Esophagus muscularis mucosa (tissue), 4 donors: ENCODE data around the gene TPRN. TPM values are rescaled to one million over a fixed set of nuclear protein-coding genes. Genes with fewer than 3 reads are reported as not detected.

Experiments used
- DNase-seq: peaks from one replicate; pipeline ENCODE4 v3.0.0-alpha.2; 2017; ENCODE audit errors: extremely low spot score
- H3K27ac ChIP-seq, 4 donors: fragments of 200-600 bp; sonication (generic); replicated peaks in 1 of 4; 1 replicate in 3 of 4; 2 replicates in 1 of 4; pipeline ENCODE4 v1.5.1; 2016 to 2019; ENCODE audit warnings: mild to moderate bottlenecking in 1 of 4
- H3K27me3 ChIP-seq, 4 donors: fragments of 200-600 bp; sonication (generic); one replicate each; pipeline versions ENCODE4 v1.5.1 to v1.6.0; 2016 to 2019
- H3K36me3 ChIP-seq, 4 donors: fragments of 200-600 bp; sonication (generic); one replicate each; pipeline ENCODE4 v1.5.1; 2016 to 2019
- H3K4me1 ChIP-seq, 4 donors: fragments of 200-600 bp; sonication (generic); one replicate each; pipeline ENCODE4 v1.5.1; 2016 to 2019
- H3K4me3 ChIP-seq, 4 donors: fragments of 200-600 bp; sonication (generic); 1 replicate in 2 of 4; 2 replicates in 2 of 4; pipeline ENCODE4 v1.5.1; 2016 to 2019; ENCODE audit warnings: mild to moderate bottlenecking in 4 of 4, moderate library complexity in 1 of 4
- H3K9me3 ChIP-seq, 4 donors: fragments of 200-600 bp; sonication (generic); 1 replicate in 3 of 4; 2 replicates in 1 of 4; pipeline ENCODE4 v1.5.1; 2016 to 2019
- EP300 ChIP-seq: sonication (generic); formaldehyde crosslinking; IDR thresholded peaks from one replicate; pipeline ENCODE4 v1.6.1; 2017; ENCODE audit warnings: antibody characterized with exemption
- POLR2A ChIP-seq: fragments of 450-650 bp; IDR thresholded peaks from one replicate; pipeline ENCODE4 v1.6.1; 2017; ENCODE audit warnings: antibody characterized with exemption, moderate library complexity, mild to moderate bottlenecking, low read depth
- POLR2AphosphoS5 ChIP-seq, 2 donors: sonication (generic); formaldehyde crosslinking; IDR thresholded peaks; one replicate each; pipeline ENCODE4 v1.6.1; 2017; ENCODE audit warnings: antibody characterized with exemption in 2 of 2
- WGBS: methylation state at CpG from one replicate; pipeline ENCODE4 v1.1.5; 2018; 5-methylcytosine and 5-hydroxymethylcytosine counted together
- intact Hi-C: fragments of 100-400 bp; cut with DNase I; formaldehyde crosslinking; loops from one replicate; pipeline ENCODE4 v1.15.1; 2023
- total RNA-seq, 4 donors: library from RNA; depleted of rRNA; stranded (reverse); fragments of >200 nt; gene quantifications; one replicate each; pipeline versions ENCODE4 v1.1.0 to v1.2.1, GENCODE V29; 2016
- TF ChIP-seq, protein P1 (sequence below), 3 experiments: fragments of 200-600 bp in 2 of 3; fragments of 450-650 bp in 1 of 3; sonication (generic) in 2 of 3; IDR thresholded peaks; one replicate each; pipeline ENCODE4 v1.5.1; 2017 to 2019; ENCODE audit warnings: antibody characterized with exemption in 3 of 3, mild to moderate bottlenecking in 2 of 3, moderate library complexity in 1 of 3

Gene TPRN
- total RNA-seq, 4 donors from 2014 or later, result 4.1 to 12.6 (median 7.7) TPM

GRCh38 chr9:137183980-137184595, 16.5 kb downstream of the TPRN start:
- Histone ChIP-seq H3K36me3 (peaks cover 57 to 82% (median 74%) of the 10 kb centered on the region in 4 donors), H3K27ac (no peak overlapping the region), H3K9me3 (no peaks in the 10 kb centered on the region), H3K4me3 (no peak overlapping the region), H3K27me3 (no peaks in the 10 kb centered on the region), H3K4me1 (peaks cover 21 to 44% (median 32%) of the 10 kb centered on the region in 4 donors)
- TF ChIP-seq, protein P1, sequence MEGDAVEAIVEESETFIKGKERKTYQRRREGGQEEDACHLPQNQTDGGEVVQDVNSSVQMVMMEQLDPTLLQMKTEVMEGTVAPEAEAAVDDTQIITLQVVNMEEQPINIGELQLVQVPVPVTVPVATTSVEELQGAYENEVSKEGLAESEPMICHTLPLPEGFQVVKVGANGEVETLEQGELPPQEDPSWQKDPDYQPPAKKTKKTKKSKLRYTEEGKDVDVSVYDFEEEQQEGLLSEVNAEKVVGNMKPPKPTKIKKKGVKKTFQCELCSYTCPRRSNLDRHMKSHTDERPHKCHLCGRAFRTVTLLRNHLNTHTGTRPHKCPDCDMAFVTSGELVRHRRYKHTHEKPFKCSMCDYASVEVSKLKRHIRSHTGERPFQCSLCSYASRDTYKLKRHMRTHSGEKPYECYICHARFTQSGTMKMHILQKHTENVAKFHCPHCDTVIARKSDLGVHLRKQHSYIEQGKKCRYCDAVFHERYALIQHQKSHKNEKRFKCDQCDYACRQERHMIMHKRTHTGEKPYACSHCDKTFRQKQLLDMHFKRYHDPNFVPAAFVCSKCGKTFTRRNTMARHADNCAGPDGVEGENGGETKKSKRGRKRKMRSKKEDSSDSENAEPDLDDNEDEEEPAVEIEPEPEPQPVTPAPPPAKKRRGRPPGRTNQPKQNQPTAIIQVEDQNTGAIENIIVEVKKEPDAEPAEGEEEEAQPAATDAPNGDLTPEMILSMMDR (IDR thresholded peaks at IDR 0.05), result no peak
- no peak for TF ChIP-seq POLR2AphosphoS5 (IDR thresholded peaks at IDR 0.05)
- TF ChIP-seq EP300, result no peak
- TF ChIP-seq POLR2A, result no peak
- WGBS, result 90% methylated on average over 24 of the region's 27 CpGs
- intact Hi-C loops, result no loop called here
- DNase-seq, result no peak

- no peak for DNase-seq
- H3K27me3 ChIP-seq, result no peaks in the 10 kb centered on the region
- no peak overlapping the region for H3K4me3 ChIP-seq
- H3K9me3 ChIP-seq, result no peaks in the 10 kb centered on the region
- H3K27ac ChIP-seq, result no peak overlapping the region
- no peak for TF ChIP-seq EP300
- no peak for TF ChIP-seq POLR2A
- no peak for TF ChIP-seq POLR2AphosphoS5 (IDR thresholded peaks at IDR 0.05)
- H3K4me1 ChIP-seq, result peaks cover 19 to 38% (median 28%) of the 10 kb centered on the region in 4 donors
- H3K36me3 ChIP-seq, result peaks cover 57 to 94% (median 85%) of the 10 kb centered on the region in 4 donors
- 83% methylated on average over 6 of the region's 17 CpGs for WGBS
- intact Hi-C loops, result no loop called here
Measured at GRCh38 chr9:137182836-137183235, 17.7 kb downstream of the TPRN start.

DNA sequence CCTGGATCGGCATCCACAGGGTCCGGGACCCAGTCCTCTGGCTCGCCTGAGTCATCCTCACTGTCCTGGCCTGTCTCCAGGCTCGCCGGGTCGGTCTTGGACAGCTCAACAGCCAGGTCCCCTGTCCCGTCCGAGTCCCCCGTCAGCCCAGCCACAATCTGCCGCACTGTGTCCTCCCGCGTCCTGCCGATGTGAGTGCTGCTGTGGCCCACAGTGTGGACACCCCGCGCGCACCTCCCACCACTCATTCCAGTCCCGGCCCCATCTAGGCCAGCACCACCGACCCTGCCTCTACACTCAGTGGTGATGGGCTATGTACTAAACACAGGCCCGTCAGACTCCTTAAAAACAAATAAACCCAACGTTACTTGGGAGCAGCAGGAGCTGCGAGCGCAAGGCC, 18.9 kb downstream of the TPRN start:
- TF ChIP-seq, protein P1 (IDR thresholded peaks at IDR 0.05), result no peak
- TF ChIP-seq EP300, result no peak
- no peak for TF ChIP-seq POLR2AphosphoS5 (IDR thresholded peaks at IDR 0.05)
- no peak for TF ChIP-seq POLR2A
- 95% methylated on average over 19 of the region's 22 CpGs for WGBS
- H3K9me3 ChIP-seq, result no peaks in the 10 kb centered on the region
- H3K27me3 ChIP-seq, result no peaks in the 10 kb centered on the region
- H3K36me3 ChIP-seq, result peaks cover 57 to 99% (median 91%) of the 10 kb centered on the region in 4 donors
- H3K4me3 ChIP-seq, result no peak overlapping the region
- intact Hi-C loops, result no loop called here
- H3K27ac ChIP-seq, result no peak overlapping the region
- H3K4me1 ChIP-seq, result peaks cover 7 to 26% (median 17%) of the 10 kb centered on the region in 4 donors
- DNase-seq, result no peak

DNA sequence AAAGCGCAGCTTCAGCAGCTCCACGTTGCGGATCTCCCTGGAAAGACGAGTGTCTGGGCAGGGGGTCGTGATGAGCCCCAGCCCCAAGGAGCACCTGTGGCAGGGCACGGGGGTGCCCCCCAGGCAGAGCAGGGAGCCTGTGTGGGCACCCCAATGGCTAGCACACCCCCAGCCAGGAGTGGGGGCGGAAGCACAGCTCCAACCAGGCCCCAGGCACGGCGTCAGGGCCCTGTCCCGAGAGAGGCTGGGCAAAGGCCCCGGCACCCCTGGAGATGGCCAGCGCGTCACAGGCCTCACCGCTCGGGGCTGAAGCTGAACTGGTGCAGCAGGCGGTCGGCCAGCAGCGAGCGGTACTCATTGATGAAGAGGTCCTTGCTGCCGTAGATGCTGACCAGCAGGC, 20.1 kb downstream of the TPRN start:
- Histone ChIP-seq H3K4me3 (no peak overlapping the region), H3K27me3 (no peaks in the 10 kb centered on the region), H3K36me3 (peaks cover 52 to 87% (median 80%) of the 10 kb centered on the region in 4 donors), H3K27ac (no peak overlapping the region), H3K9me3 (no peaks in the 10 kb centered on the region), H3K4me1 (peaks cover 0 to 15% (median 5%) of the 10 kb centered on the region in 4 donors)
- TF ChIP-seq, protein P1 (IDR thresholded peaks at IDR 0.05), result no peak
- TF ChIP-seq POLR2A (no peak), EP300 (no peak), POLR2AphosphoS5 (IDR thresholded peaks at IDR 0.05) (no peak)
- WGBS, result no CpG with 5 or more reads among the region's 20 CpGs
- intact Hi-C loops, result no loop called here
- DNase-seq, result no peak

DNA sequence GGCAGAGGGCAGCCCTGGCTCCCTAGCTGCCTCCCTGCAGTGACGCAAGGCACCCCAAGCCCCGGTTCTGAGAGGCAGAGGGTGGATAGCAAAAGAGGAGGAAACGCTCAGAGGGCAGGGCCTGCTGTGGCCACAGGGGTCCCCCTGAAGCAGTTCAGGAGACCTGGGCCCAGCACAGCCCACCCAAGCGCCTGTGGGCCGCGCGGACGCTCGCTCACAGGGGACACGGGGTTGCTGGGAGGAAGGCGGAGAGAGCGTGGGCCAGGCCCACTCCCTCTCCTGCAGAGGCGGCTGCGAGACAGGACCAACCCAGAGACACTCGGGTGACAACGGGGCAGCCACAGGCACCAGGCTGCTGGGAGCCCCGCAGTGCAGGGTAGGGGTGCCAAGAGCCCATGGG, 20.8 kb downstream of the TPRN start:
- H3K4me1 ChIP-seq, result peaks cover 0 to 15% (median 5%) of the 10 kb centered on the region in 4 donors
- 94% methylated on average over 14 of the region's 17 CpGs for WGBS
- no peak for TF ChIP-seq POLR2AphosphoS5 (IDR thresholded peaks at IDR 0.05)
- TF ChIP-seq, protein P1 (IDR thresholded peaks at IDR 0.05), result no peak
- no peaks in the 10 kb centered on the region for H3K9me3 ChIP-seq
- no peaks in the 10 kb centered on the region for H3K27me3 ChIP-seq
- H3K4me3 ChIP-seq, result no peak overlapping the region
- DNase-seq, result no peak
- peaks cover 50 to 80% (median 73%) of the 10 kb centered on the region in 4 donors for H3K36me3 ChIP-seq
- no peak overlapping the region for H3K27ac ChIP-seq
- intact Hi-C loops, result no loop called here
